ENCODE measurements around the gene H2AZ1.

Gene H2AZ1

DNA sequence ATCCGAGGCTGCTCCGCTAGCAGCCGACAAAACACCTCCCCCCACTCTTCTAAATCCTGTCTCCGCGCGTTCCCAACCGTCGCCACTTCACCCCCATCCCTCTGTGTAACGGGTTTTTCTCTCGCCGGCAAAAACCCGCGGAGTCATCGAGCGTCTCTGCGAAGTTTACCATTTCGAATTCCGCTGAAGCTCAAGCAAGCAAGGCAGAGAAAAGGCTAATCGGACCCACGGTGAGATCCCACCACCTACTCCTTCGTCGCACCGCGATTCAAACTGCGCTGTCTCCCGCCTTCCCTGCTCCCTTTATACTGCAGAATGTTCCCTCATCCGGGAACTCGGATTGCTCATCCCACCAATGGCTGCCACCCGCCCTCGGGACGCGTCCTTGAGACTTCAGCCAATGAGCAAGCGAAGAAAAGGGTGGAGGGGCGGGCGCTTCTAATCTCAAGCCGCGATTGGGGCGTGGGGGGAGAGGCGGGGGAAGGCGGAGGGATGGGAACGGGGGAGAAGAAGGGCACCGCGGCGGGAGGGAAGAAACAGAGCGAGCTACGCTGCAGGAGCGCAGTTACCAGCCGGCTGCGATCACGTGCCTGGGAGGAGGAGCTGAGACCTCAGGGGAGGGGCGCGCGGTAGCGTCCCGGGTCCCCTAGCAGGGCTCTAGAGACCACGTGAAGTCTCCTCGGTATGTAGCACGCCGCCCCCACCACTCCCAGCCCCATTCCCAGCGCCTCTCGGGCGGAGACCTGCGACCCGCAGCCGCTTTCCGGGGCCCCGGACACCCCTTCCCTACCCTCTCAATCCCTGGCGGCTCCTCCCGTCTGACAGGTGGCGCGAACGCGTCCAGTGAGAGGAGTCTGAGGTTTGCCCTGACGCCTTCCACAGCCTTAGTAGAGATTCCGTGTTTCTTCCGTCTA lies at the start of gene H2AZ1:
TSS of gene H2AZ1 (minus strand) at position 277 of the 914 bp plus-strand sequence. CDS start at position 172, 105 bp downstream.
- Histone ChIP-seq H3K79me2 (no peaks in the 10 kb centered on the region), H3K36me3 (ENCODE audit: control insufficient read depth, insufficient read depth, low read length) (no peaks in the 10 kb centered on the region), H3K27ac (peak within 1 kb of the TSS; percentile 81), H3K4me2 (ENCODE audit: low read length) (peak within 1 kb of the TSS; percentile 97), H3K4me3 (ENCODE audit: low read depth, low read length) (peak within 1 kb of the TSS; percentile 74), H2AFZ (peak within 1 kb of the TSS; percentile 84), H3K9ac (no peak within 1 kb of the TSS), H3K4me1 (peaks cover 5% of the 10 kb centered on the region), H3K9me3 (ENCODE audit: control insufficient read depth, low read length) (no peaks in the 10 kb centered on the region), H3K27me3 (ENCODE audit: control insufficient read depth, insufficient read depth, low read length) (no peaks in the 10 kb centered on the region)
- TF ChIP-seq, protein P1, sequence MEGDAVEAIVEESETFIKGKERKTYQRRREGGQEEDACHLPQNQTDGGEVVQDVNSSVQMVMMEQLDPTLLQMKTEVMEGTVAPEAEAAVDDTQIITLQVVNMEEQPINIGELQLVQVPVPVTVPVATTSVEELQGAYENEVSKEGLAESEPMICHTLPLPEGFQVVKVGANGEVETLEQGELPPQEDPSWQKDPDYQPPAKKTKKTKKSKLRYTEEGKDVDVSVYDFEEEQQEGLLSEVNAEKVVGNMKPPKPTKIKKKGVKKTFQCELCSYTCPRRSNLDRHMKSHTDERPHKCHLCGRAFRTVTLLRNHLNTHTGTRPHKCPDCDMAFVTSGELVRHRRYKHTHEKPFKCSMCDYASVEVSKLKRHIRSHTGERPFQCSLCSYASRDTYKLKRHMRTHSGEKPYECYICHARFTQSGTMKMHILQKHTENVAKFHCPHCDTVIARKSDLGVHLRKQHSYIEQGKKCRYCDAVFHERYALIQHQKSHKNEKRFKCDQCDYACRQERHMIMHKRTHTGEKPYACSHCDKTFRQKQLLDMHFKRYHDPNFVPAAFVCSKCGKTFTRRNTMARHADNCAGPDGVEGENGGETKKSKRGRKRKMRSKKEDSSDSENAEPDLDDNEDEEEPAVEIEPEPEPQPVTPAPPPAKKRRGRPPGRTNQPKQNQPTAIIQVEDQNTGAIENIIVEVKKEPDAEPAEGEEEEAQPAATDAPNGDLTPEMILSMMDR (IDR thresholded peaks at IDR 0.05) = no peak

DNA sequence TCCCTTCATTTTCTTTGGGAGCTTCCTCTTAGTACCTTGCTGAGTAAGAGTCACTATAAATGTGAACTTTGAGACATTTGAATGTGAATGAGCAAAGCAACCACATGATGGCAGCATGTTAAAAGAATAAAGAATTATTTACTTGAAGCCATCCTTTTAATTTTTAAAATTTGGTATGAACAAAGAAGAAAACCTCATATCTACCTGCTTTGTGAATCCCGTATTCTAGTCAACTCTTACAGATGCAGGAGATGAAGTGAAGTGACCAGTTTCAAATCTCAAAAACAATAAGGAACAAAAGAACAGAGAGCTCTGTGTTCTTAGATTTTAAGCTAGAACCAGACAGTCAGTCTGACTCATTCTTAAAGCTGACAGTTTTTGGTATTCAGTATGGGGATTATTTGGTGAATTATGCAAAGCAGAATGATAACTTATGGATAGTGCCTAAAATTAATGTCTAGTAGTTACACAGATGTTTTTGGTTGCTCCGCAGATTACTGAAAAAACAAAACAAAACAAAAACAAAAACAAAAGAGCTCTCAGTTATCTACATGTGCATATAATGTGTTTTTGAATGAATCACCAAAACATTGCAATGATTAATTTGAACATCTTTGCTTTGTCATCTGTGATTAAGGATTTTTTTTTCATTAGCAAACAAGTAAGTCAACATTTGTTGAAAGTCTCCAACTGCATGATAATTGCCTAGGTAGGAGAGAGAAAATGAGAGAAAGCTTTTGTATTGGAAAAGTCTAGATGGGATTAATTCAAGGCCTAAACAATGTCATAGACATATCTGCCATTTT lies 48.2 kb upstream of the H2AZ1 start:
- Histone ChIP-seq H3K27ac (no peak overlapping the region), H3K36me3 (ENCODE audit: control insufficient read depth, insufficient read depth, low read length) (no peaks in the 10 kb centered on the region), H3K9ac (no peak overlapping the region), H3K79me2 (no peaks in the 10 kb centered on the region), H3K27me3 (ENCODE audit: control insufficient read depth, insufficient read depth, low read length) (no peaks in the 10 kb centered on the region), H3K9me3 (ENCODE audit: control insufficient read depth, low read length) (no peaks in the 10 kb centered on the region), H3K4me1 (no peaks in the 10 kb centered on the region), H3K4me3 (ENCODE audit: low read depth, low read length) (no peak overlapping the region), H2AFZ (no peak overlapping the region), H3K4me2 (ENCODE audit: low read length) (no peak overlapping the region)
- TF ChIP-seq, protein P1 (IDR thresholded peaks at IDR 0.05) = no peak

DNA sequence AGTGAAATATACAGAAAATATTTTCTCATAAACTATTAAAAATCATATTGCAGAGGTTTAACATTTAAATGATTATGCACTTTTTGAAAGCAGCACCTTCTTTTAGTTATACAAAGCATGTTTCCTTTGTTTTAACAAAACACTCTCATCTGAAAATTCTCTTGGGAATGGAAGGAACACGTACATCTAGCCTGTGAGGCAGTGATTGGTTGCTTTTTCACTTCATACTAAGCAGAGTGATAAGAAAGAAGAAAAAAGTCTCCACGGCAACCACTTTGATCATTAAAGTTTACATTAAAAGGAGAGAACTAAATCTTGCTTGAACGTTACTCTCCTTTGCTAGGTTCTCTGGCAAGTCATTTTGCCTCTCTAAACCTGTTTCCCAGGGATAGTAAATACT lies 41.7 kb upstream of the H2AZ1 start:
- no peaks in the 10 kb centered on the region for H3K9me3 ChIP-seq (ENCODE audit: control insufficient read depth, low read length)
- H3K36me3 ChIP-seq (ENCODE audit: control insufficient read depth, insufficient read depth, low read length) = no peaks in the 10 kb centered on the region
- no peak overlapping the region for H3K27ac ChIP-seq
- no peak overlapping the region for H3K4me2 ChIP-seq (ENCODE audit: low read length)
- TF ChIP-seq, protein P1 (IDR thresholded peaks at IDR 0.05) = no peak
- no peak overlapping the region for H3K4me3 ChIP-seq (ENCODE audit: low read depth, low read length)
- H2AFZ ChIP-seq = no peak overlapping the region
- H3K79me2 ChIP-seq = no peaks in the 10 kb centered on the region
- H3K9ac ChIP-seq = no peak overlapping the region
- no peaks in the 10 kb centered on the region for H3K4me1 ChIP-seq
- no peaks in the 10 kb centered on the region for H3K27me3 ChIP-seq (ENCODE audit: control insufficient read depth, insufficient read depth, low read length)

DNA sequence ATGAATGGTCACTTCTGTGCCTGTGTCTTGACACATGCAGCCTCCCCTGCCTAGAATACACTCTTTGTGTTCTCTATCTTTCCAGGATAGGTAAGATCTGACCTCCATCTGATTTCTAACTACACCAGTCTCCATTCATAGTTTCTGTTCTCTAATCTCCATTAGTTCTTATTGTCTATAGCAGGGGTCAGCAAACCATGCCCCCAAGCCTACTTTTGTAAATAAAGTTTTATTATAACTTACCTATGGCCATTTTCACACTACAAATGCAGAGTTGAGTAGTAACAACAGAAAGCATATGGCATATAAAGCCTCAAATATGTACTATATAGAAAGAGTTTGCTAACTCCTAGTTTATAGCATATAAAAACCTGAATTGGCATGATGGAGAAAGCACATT lies 37.6 kb upstream of the H2AZ1 start:
- Histone ChIP-seq H3K9me3 (ENCODE audit: control insufficient read depth, low read length) (no peaks in the 10 kb centered on the region), H3K27ac (no peak overlapping the region), H3K79me2 (no peaks in the 10 kb centered on the region), H3K4me3 (ENCODE audit: low read depth, low read length) (no peak overlapping the region), H3K27me3 (ENCODE audit: control insufficient read depth, insufficient read depth, low read length) (no peaks in the 10 kb centered on the region), H3K9ac (no peak overlapping the region), H3K36me3 (ENCODE audit: control insufficient read depth, insufficient read depth, low read length) (no peaks in the 10 kb centered on the region), H3K4me1 (no peaks in the 10 kb centered on the region), H3K4me2 (ENCODE audit: low read length) (no peak overlapping the region), H2AFZ (no peak overlapping the region)
- TF ChIP-seq, protein P1 (IDR thresholded peaks at IDR 0.05) = no peak

All from parathyroid adenoma (tissue), 2 donors.